ENCODE results near the gene COL27A1.

Gene COL27A1

GRCh38 chr9:114300846-114301797 is 145.8 kb downstream of the COL27A1 start:
- Histone ChIP-seq H3K36me3 (no peaks in the 10 kb centered on the region), H3K4me1 (ENCODE audit: control insufficient read depth in 1 of 2, insufficient read depth in 1 of 2, low read depth in 1 of 2, low read length in 1 of 2) (peaks cover 0 to 4% of the 10 kb centered on the region in 2 experiments), H3K27ac (no peak overlapping the region), H3K9me3 (no peaks in the 10 kb centered on the region), H3K27me3 (peaks cover 13% of the 10 kb centered on the region), H3K4me3 (ENCODE audit: low read depth in 1 of 2, low read length in 1 of 2) (no peak overlapping the region)
- no peak for TF ChIP-seq CTCF (IDR thresholded peaks at IDR 0.05)

- H3K4me1 ChIP-seq (ENCODE audit: control insufficient read depth in 1 of 2, insufficient read depth in 1 of 2, low read depth in 1 of 2, low read length in 1 of 2), result peaks cover 0 to 4% of the 10 kb centered on the region in 2 experiments
- no peaks in the 10 kb centered on the region for H3K9me3 ChIP-seq
- no peaks in the 10 kb centered on the region for H3K36me3 ChIP-seq
- H3K4me3 ChIP-seq (ENCODE audit: low read depth in 1 of 2, low read length in 1 of 2), result no peak overlapping the region
- no peak overlapping the region for H3K27ac ChIP-seq
- H3K27me3 ChIP-seq, result peaks cover 13% of the 10 kb centered on the region
- TF ChIP-seq CTCF (IDR thresholded peaks at IDR 0.05), result no peak
Observed at GRCh38 chr9:114301798-114302565, 146.6 kb downstream of the COL27A1 start.

GRCh38 chr9:114302727-114303126 is 147.4 kb downstream of the COL27A1 start:
- no peaks in the 10 kb centered on the region for H3K9me3 ChIP-seq
- H3K36me3 ChIP-seq, result no peaks in the 10 kb centered on the region
- no peak for TF ChIP-seq CTCF (IDR thresholded peaks at IDR 0.05)

GRCh38 chr9:114303571-114303970 is 148.2 kb downstream of the COL27A1 start:
- no peaks in the 10 kb centered on the region for H3K9me3 ChIP-seq
- no peak overlapping the region for H3K27ac ChIP-seq
- H3K4me1 ChIP-seq (ENCODE audit: control insufficient read depth in 1 of 2, insufficient read depth in 1 of 2, low read depth in 1 of 2, low read length in 1 of 2), result peaks cover 0 to 4% of the 10 kb centered on the region in 2 experiments
- H3K27me3 ChIP-seq, result peaks cover under 1% of the 10 kb centered on the region
- TF ChIP-seq CTCF (IDR thresholded peaks at IDR 0.05), result no peak
- H3K36me3 ChIP-seq, result no peaks in the 10 kb centered on the region
- H3K4me3 ChIP-seq (ENCODE audit: low read depth in 1 of 2, low read length in 1 of 2), result no peak overlapping the region

More at GRCh38 chr9:114302727-114303126, 147.4 kb downstream of the COL27A1 start:
- no peak overlapping the region for H3K4me3 ChIP-seq (ENCODE audit: low read depth in 1 of 2, low read length in 1 of 2)
- H3K4me1 ChIP-seq (ENCODE audit: control insufficient read depth in 1 of 2, insufficient read depth in 1 of 2, low read depth in 1 of 2, low read length in 1 of 2), result peaks cover 0 to 4% of the 10 kb centered on the region in 2 experiments
- peaks cover 9% of the 10 kb centered on the region for H3K27me3 ChIP-seq
- no peak overlapping the region for H3K27ac ChIP-seq

GRCh38 chr9:114303977-114304376 is 148.6 kb downstream of the COL27A1 start:
- no peaks in the 10 kb centered on the region for H3K36me3 ChIP-seq
- no peak overlapping the region for H3K27ac ChIP-seq
- no peaks in the 10 kb centered on the region for H3K27me3 ChIP-seq
- TF ChIP-seq CTCF (IDR thresholded peaks at IDR 0.05), result no peak
- H3K4me1 ChIP-seq (ENCODE audit: control insufficient read depth in 1 of 2, insufficient read depth in 1 of 2, low read depth in 1 of 2, low read length in 1 of 2), result peaks cover 0 to 4% of the 10 kb centered on the region in 2 experiments
- H3K9me3 ChIP-seq, result no peaks in the 10 kb centered on the region
- no peak overlapping the region for H3K4me3 ChIP-seq (ENCODE audit: low read depth in 1 of 2, low read length in 1 of 2)

All from neutrophil (primary cell).